Epithelial cell of esophagus (primary cell): ENCODE results near the gene SENP5.

Source experiments
- DNase-seq: peaks from one replicate; pipeline ENCODE4 v3.0.0; 2010; ENCODE audit warnings: low read depth
- H3K4me3 ChIP-seq: 2 replicates; pipeline ENCODE4 v1.5.1; 2011; ENCODE audit warnings: mild to moderate bottlenecking, low read length, control low read depth
- CTCF ChIP-seq: IDR thresholded peaks from 2 replicates; pipeline ENCODE4 v1.5.1; 2011; ENCODE audit warnings: low read depth, mild to moderate bottlenecking, low read length, control low read depth, inconsistent platforms; ENCODE audit not compliant: insufficient read depth; ENCODE audit errors: missing control alignments

SENP5 gene

DNA sequence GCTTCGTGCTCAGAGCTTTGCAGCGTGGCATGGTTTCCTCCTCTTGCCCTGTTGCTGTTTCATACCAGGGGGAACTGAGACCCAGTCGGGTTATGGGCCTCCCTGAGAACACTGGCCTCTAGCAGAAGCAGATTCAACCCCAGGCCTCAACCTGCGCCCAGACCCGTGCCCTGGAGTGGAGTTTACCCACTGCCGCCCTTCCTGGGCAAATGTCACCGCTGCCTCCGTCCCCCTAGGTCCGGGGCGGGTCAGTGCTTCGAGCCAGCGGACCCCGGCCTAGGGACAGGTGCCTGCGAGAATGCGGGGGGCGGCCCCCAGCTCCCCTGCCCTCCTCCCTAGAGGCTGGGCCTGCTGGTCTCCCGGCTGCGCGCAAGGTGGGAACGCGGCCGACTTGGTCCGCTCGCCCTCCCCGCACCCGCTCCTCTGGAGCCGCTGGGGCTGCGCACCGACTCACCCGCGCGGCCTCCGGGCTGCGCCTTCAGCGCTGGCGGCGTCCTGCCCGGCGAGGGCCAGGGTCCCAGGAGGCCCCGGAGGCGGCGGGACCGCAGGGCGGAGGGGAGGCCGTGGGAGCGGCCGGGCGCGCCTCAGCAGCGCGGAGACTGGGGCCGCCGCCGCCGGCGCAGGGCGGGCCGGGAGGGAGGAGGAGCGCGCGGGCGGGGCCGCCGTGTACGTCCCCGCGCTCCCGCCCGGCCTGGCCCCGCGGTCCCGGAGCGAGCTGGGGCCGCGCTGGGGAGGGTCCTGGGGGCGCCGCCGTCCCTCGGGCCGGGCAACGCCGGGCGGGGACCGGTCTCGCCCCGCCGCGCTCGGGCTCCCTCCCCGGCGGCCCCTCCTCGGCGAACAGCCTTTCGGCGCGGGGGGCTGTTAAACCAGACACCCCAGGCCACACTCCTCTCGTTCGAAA lies 100.8 kb downstream of the SENP5 start, which contains the start of gene PIGZ:
Gene PIGZ (minus strand): TSS at position 601 of the 901 bp plus-strand sequence. CDS start 16,802 bp downstream, outside the sequence.
- TF ChIP-seq CTCF: no peak

DNA sequence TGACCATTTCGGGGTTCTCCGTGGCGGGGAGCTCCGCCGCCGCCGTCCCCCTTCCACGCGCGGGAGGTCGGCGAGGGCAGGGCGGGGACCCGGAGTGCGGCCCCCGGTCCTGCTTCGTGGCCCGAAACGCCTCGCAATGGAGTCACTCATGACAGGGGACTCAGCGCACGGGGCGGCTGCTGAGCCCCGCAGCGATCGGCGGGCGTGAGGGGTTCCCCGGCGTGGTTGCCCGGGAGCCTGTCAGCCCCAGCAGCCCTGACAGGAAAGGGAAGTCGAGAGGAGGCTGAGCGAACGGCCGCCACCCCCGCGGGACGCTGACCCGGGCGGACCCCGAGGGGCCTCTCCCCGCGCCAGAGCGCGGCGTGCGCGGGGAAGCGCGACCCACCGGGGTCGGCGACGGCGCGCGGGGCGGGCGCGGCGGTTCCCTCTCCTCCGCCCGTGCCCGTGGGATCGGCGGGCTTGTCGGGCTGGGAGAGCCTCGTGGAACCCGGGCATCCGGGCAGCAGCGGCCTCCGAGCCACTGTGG lies 101.5 kb downstream of the SENP5 start:
- peak overlapping the region; percentile 50 for H3K4me3 ChIP-seq
- TF ChIP-seq CTCF: no peak
- peak; percentile 34 for DNase-seq

More for the DNA sequence above, 100.8 kb downstream of the SENP5 start, which contains the start of gene PIGZ:
- peak; percentile 56 for DNase-seq
- peak within 1 kb of the TSS; percentile 51 for H3K4me3 ChIP-seq

DNA sequence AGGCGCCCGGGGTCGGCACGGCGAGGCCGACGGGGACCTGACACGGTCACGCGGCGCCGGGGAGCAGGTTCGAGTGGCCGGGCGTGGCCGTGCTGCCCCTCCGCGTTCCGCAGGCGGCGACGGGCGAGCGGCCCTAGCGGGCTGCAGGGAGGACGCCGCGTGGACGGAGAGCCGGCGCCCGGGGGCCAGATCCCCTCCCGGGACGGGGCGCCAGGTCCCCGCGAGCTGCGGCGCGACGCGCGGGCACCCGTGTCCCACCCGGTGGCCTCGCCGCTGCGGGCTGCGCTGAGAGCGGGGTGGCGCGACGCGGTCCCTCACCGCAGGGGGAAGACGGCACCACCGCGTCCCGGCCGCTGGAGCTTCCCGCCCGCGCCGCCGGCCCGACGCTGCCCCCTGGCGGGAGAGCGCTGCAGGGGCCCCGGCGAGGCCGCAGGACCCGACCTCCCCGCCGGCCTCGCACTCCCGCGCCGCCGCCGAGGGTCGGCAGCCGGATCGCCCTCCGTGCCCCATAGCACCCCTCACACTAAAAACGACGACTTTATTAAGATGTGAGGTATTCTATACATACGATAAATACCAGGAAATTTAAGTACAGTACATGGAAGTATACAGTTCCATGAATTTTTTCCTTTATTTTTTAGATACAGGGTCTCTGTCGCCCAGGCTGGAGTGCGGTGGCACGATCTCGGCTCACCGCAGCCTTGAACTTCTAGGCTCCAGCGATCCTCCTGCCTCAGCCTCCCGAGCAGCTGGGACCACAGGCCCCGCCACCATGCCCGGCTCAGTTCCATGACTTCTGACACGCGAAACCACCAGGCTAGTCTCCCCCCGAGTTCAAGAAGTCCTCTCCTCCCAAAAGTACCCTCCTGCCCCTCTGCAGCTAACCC lies 102.2 kb downstream of the SENP5 start:
- DNase-seq: peak; percentile 62
- peak overlapping the region; percentile 50 for H3K4me3 ChIP-seq
- peak; percentile 31 for TF ChIP-seq CTCF

DNA sequence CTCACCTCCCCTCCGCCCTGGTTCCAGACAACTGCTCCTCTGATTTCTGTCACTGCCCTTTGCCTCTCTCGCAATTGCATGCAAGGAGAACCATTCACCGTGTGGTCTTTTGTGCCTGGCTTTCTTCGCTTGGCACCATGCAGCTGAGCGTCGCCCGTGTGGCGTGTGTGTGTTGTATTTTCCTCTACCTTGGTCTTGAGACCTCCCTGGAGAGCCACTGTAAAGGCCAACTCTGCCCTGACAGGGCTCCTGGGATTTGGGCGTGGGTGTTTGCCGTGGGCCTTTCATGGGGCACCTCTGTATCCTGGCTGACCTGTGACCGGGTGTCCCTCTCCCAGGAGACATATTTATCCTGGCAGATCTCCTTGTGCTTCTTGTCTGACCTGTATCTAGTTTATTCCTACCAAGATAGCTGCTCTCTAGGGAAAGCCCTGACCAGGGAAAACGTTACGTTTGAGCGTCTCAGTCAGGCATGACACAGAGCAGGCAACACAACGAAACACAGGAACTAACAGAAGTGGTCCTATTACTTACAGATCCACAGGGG lies 102.9 kb downstream of the SENP5 start:
- no peak for TF ChIP-seq CTCF
- H3K4me3 ChIP-seq: no peak overlapping the region
- DNase-seq: no peak

DNA sequence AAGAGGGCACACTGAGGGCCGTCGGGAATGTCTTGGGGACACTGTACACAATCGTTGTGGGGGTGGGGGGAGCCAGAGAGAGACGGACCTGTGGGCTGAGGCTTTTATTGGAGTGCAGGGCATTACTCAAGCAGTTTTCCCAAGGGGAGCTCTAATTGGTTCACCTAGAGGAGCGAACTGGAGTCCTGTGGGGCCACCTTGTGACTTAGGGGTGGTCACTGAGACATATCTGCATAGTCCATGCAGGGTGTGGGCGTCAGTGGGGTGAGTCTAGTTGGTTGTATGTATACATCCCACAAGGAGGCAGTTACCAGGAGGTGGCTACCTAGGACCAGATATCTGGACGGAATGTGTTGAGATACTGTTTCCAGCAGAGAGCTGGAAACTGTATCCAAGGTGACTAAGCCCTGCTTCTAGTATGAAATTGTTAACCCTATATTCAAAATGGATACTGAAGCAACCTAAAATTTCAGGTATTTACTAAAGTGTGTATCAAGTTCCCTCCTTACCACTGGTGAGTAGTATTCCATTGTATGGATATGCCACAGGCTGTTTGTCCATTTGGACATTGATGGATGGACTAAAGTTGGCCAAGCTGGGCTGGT lies 103.5 kb downstream of the SENP5 start:
- no peak for DNase-seq
- TF ChIP-seq CTCF: no peak
- no peak overlapping the region for H3K4me3 ChIP-seq

- no peak overlapping the region for H3K4me3 ChIP-seq
- DNase-seq: no peak
- TF ChIP-seq CTCF: no peak
These were observed 106.9 kb downstream of the SENP5 start for GRCh38 chr3:196974661-196975060.
